ENCODE data around the gene MCL1.
"Not testable (repeated sequence)": the region's sequence is repeated elsewhere in the genome, so short reads cannot be mapped to it uniquely, and the experiment has no call there.

The MCL1 gene

DNA sequence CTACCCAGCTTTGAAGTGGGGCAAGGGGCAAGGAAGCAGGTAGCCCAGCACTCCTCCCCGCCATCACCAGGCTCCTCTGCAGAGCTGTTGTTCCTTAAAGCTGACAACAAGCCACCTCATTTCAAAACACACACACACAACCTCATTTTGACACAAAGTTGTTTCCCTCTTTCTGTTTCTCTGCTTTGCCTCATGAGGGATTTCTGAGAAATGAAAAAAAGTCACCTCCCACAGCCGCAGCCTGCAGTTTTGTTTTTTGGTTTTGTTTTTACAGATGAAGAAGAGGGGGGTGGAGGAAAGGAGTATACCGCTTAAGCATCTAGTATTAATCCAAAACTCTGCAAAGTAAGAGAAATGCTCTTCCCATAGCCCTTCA is 12.1 kb downstream of the MCL1 start:
- Mint-ChIP-seq H3K4me3 (peak overlapping the region; percentile 68), H3K36me3 (ENCODE audit: low read depth) (peaks cover 10% of the 10 kb centered on the region), H3K9me3 (no peaks in the 10 kb centered on the region), H3K4me1 (peaks cover 70% of the 10 kb centered on the region), H3K27me3 (ENCODE audit: low read depth, poor library complexity) (peaks cover 2% of the 10 kb centered on the region), H3K27ac (peak overlapping the region; percentile 99)
- DNase-seq: no peak
- TF ChIP-seq, protein P1, sequence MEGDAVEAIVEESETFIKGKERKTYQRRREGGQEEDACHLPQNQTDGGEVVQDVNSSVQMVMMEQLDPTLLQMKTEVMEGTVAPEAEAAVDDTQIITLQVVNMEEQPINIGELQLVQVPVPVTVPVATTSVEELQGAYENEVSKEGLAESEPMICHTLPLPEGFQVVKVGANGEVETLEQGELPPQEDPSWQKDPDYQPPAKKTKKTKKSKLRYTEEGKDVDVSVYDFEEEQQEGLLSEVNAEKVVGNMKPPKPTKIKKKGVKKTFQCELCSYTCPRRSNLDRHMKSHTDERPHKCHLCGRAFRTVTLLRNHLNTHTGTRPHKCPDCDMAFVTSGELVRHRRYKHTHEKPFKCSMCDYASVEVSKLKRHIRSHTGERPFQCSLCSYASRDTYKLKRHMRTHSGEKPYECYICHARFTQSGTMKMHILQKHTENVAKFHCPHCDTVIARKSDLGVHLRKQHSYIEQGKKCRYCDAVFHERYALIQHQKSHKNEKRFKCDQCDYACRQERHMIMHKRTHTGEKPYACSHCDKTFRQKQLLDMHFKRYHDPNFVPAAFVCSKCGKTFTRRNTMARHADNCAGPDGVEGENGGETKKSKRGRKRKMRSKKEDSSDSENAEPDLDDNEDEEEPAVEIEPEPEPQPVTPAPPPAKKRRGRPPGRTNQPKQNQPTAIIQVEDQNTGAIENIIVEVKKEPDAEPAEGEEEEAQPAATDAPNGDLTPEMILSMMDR (IDR thresholded peaks at IDR 0.05): no peak

- Mint-ChIP-seq H3K27ac (peak overlapping the region; percentile 99), H3K27me3 (ENCODE audit: low read depth, poor library complexity) (peaks cover 2% of the 10 kb centered on the region), H3K36me3 (ENCODE audit: low read depth) (peaks cover 9% of the 10 kb centered on the region), H3K9me3 (no peaks in the 10 kb centered on the region), H3K4me1 (peaks cover 75% of the 10 kb centered on the region), H3K4me3 (peak overlapping the region; percentile 68)
- TF ChIP-seq, protein P1 (IDR thresholded peaks at IDR 0.05): no peak
- no peak for DNase-seq
These were observed 12.6 kb downstream of the MCL1 start for GRCh38 chr1:150566589-150567340.

DNA sequence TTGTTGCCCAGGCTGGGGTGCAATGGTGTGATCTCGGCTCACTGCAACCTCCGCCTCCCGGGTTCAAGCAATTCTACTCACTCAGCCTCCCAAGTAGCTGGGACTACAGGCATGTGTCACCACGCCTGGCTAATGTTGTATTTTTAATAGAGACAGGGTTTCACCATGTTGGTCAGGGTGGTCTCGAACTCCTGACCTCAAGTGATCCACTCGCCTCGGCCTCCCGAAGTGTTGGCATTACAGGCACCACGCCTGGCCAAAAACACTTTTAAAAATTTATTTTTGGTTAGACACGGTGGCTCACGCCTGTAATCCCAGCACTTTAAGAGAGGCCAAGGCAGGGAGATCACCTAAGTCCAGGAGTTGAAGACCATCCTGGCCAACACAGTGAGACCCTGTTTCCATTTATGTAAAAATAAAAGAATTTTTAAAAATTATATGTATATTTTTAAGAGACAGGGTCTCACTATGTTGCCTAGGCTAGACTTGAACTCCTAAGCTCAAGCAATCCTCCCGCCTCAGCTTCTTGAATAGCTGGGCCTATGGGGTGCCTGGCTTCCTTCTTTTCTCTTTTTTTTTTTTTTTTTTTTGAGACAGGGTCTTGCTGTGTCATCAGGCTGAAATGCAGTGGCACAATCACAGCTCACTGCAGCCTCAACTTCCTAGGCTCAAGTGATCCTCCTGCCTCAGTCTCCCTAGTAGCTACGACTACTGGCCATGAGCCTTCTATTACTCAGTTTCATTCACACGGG is 14.0 kb downstream of the MCL1 start:
- not testable (repeated sequence) for H3K9me3 Mint-ChIP-seq; DNase-seq; H3K36me3 Mint-ChIP-seq (ENCODE audit: low read depth); H3K27ac Mint-ChIP-seq; H3K27me3 Mint-ChIP-seq (ENCODE audit: low read depth, poor library complexity); H3K4me3 Mint-ChIP-seq
- peaks cover 87% of the 10 kb centered on the region for H3K4me1 Mint-ChIP-seq

DNA sequence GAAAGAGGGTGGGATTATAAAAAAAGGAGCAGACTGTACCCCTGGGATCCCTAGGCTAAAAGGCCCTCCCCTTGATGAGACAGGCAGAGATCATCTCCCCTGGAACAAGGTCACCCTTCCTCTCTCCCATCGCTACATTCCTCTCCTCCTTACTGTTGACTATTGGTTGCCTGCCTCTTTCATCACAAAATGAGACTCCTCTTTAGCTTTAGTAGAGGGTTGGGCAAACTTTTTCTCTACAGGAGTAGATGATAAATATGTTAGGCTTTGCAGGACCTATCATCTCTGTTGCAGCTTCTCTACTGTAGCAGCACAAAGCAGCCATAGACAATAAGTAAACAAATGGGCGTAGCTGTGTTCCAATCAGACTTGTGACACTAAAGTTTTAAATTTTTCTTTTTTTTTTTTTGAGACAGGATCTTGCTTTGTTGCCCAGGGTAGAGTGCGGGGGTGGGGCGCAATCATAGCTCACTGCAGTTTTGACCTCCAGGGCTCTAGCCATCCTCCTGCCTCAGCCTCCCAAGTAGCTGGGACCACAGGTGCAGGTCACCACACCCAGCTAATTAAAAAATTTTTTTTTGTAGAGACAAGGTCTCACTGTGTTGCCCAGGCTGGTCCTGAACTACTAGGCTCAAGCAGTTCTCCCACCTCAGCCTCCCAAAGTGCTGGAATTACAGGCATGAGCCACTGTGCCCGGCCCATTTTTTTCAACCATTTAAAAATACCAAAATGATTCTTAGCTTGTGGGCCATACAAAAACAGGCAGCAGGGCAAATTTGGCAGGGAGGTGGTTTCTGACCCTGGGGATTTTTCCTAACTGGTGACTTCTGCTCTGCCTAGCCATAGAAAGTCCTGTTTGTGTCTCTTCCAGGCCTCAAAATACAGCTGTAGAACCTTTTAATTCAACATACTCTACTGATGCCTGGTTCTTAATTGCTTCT is 15.1 kb downstream of the MCL1 start:
- H3K9me3 Mint-ChIP-seq: no peaks in the 10 kb centered on the region
- H3K27ac Mint-ChIP-seq: peak overlapping the region; percentile 100
- no peak for DNase-seq
- H3K4me3 Mint-ChIP-seq: peak overlapping the region; percentile 31
- TF ChIP-seq, protein P1 (IDR thresholded peaks at IDR 0.05): no peak
- H3K4me1 Mint-ChIP-seq: peaks cover 85% of the 10 kb centered on the region
- H3K36me3 Mint-ChIP-seq (ENCODE audit: low read depth): no peaks in the 10 kb centered on the region
- H3K27me3 Mint-ChIP-seq (ENCODE audit: low read depth, poor library complexity): peaks cover 2% of the 10 kb centered on the region

GRCh38 chr1:150563340-150564038 is 15.9 kb downstream of the MCL1 start:
- Mint-ChIP-seq H3K36me3 (ENCODE audit: low read depth) (no peaks in the 10 kb centered on the region), H3K4me3 (peak overlapping the region; percentile 86), H3K4me1 (peaks cover 76% of the 10 kb centered on the region), H3K9me3 (no peaks in the 10 kb centered on the region), H3K27ac (peak overlapping the region; percentile 100), H3K27me3 (ENCODE audit: low read depth, poor library complexity) (peaks cover 2% of the 10 kb centered on the region)
- TF ChIP-seq, protein P1 (IDR thresholded peaks at IDR 0.05): no peak
- no peak for DNase-seq
